Measurements from ENCODE around the gene MGARP. TPM values are rescaled to one million over a fixed set of nuclear protein-coding genes. Genes with fewer than 3 reads are reported as not detected.

The MGARP gene
- total and polyA plus RNA-seq, 5 donors = 1.3 to 7.1 (median 1.8) TPM

GRCh38 chr4:139295206-139295941 is 15.3 kb upstream of the MGARP start:
- intact Hi-C loops (cut with DNase I) = loop anchor here in 3 of 4 donors (5.0 to 10.0 kb wide), 4 partner anchors 201 to 261 kb away; no protein-coding TSS in a partner anchor
- no peaks in the 10 kb centered on the region for H3K9me3 ChIP-seq (ENCODE audit: control insufficient read depth, low read length)
- WGBS = under 1% methylated on average over 51 of the region's 51 CpGs
- H3K27me3 ChIP-seq (ENCODE audit: control insufficient read depth, insufficient read depth) = no peaks in the 10 kb centered on the region
- peak overlapping the region; percentile 86 for H3K4me3 ChIP-seq (ENCODE audit: low read length)
- ATAC-seq (peak; percentile 98), DNase-seq (peak; percentile 98 to 100 (median 99))
- peak overlapping the region; percentile 61 for H3K27ac ChIP-seq (ENCODE audit: low read length)
- peaks cover 2% of the 10 kb centered on the region for H3K4me1 ChIP-seq (ENCODE audit: control insufficient read depth, insufficient read depth, low read length)

GRCh38 chr4:139286186-139286698 is 6.2 kb upstream of the MGARP start:
- H3K4me3 ChIP-seq (ENCODE audit: low read length) = no peak overlapping the region
- H3K27ac ChIP-seq (ENCODE audit: low read length) = no peak overlapping the region
- WGBS = 93% methylated on average over 7 of the region's 7 CpGs
- H3K9me3 ChIP-seq (ENCODE audit: control insufficient read depth, low read length) = no peaks in the 10 kb centered on the region
- intact Hi-C loops (cut with DNase I) = no loop called here
- DNase-seq (no peak), ATAC-seq (peak in 1 of 2 donors; percentile 70)
- no peaks in the 10 kb centered on the region for H3K27me3 ChIP-seq (ENCODE audit: control insufficient read depth, insufficient read depth)
- no peaks in the 10 kb centered on the region for H3K4me1 ChIP-seq (ENCODE audit: control insufficient read depth, insufficient read depth, low read length)

GRCh38 chr4:139282721-139283075 is 2.7 kb upstream of the MGARP start:
- Histone ChIP-seq H3K9me3 (ENCODE audit: control insufficient read depth, low read length) (no peaks in the 10 kb centered on the region), H3K4me3 (ENCODE audit: low read length) (no peak overlapping the region), H3K4me1 (ENCODE audit: control insufficient read depth, insufficient read depth, low read length) (no peaks in the 10 kb centered on the region), H3K27ac (ENCODE audit: low read length) (no peak overlapping the region), H3K27me3 (ENCODE audit: control insufficient read depth, insufficient read depth) (no peaks in the 10 kb centered on the region)
- ATAC-seq (no peak), DNase-seq (no peak)
- intact Hi-C loops (cut with DNase I) = no loop called here

GRCh38 chr4:139282065-139282720 is 2.2 kb upstream of the MGARP start:
- H3K9me3 ChIP-seq (ENCODE audit: control insufficient read depth, low read length) = no peaks in the 10 kb centered on the region
- no peak for DNase-seq
- H3K27me3 ChIP-seq (ENCODE audit: control insufficient read depth, insufficient read depth) = no peaks in the 10 kb centered on the region
- no peak for ATAC-seq
- no peak overlapping the region for H3K27ac ChIP-seq (ENCODE audit: low read length)
- H3K4me1 ChIP-seq (ENCODE audit: control insufficient read depth, insufficient read depth, low read length) = no peaks in the 10 kb centered on the region
- intact Hi-C loops (cut with DNase I) = no loop called here
- H3K4me3 ChIP-seq (ENCODE audit: low read length) = no peak overlapping the region
- WGBS = 62% methylated on average over 7 of the region's 7 CpGs

- ATAC-seq (peak; percentile 45 to 77), DNase-seq (peak in 1 of 3 donors; percentile 55)
- intact Hi-C loops (cut with DNase I) = no loop called here
- H3K4me1 ChIP-seq (ENCODE audit: control insufficient read depth, insufficient read depth, low read length) = no peaks in the 10 kb centered on the region
- no peak overlapping the region for H3K27ac ChIP-seq (ENCODE audit: low read length)
- H3K4me3 ChIP-seq (ENCODE audit: low read length) = peak overlapping the region; percentile 58
- H3K9me3 ChIP-seq (ENCODE audit: control insufficient read depth, low read length) = no peaks in the 10 kb centered on the region
- WGBS = 15% methylated on average over 40 of the region's 40 CpGs
- no peaks in the 10 kb centered on the region for H3K27me3 ChIP-seq (ENCODE audit: control insufficient read depth, insufficient read depth)
Observed at GRCh38 chr4:139278912-139279759, 889 bp downstream of the MGARP start.

GRCh38 chr4:139278485-139278884 is 1.5 kb downstream of the MGARP start:
- DNase-seq (no peak), ATAC-seq (no peak)
- Histone ChIP-seq H3K9me3 (ENCODE audit: control insufficient read depth, low read length) (no peaks in the 10 kb centered on the region), H3K4me3 (ENCODE audit: low read length) (peak overlapping the region; percentile 58), H3K27ac (ENCODE audit: low read length) (no peak overlapping the region), H3K27me3 (ENCODE audit: control insufficient read depth, insufficient read depth) (no peaks in the 10 kb centered on the region), H3K4me1 (ENCODE audit: control insufficient read depth, insufficient read depth, low read length) (no peaks in the 10 kb centered on the region)
- intact Hi-C loops (cut with DNase I) = no loop called here
- 65% methylated on average over 16 of the region's 16 CpGs for WGBS

- Histone ChIP-seq H3K4me3 (ENCODE audit: low read length) (no peak overlapping the region), H3K27ac (ENCODE audit: low read length) (no peak overlapping the region), H3K4me1 (ENCODE audit: control insufficient read depth, insufficient read depth, low read length) (no peaks in the 10 kb centered on the region), H3K27me3 (ENCODE audit: control insufficient read depth, insufficient read depth) (no peaks in the 10 kb centered on the region), H3K9me3 (ENCODE audit: control insufficient read depth, low read length) (no peaks in the 10 kb centered on the region)
- WGBS = 92% methylated on average over 4 of the region's 4 CpGs
- DNase-seq = no peak
- ATAC-seq = no peak
- intact Hi-C loops (cut with DNase I) = no loop called here
Observed at GRCh38 chr4:139275281-139275735, 4.7 kb downstream of the MGARP start.

- DNase-seq = no peak
- no peaks in the 10 kb centered on the region for H3K27me3 ChIP-seq (ENCODE audit: control insufficient read depth, insufficient read depth)
- H3K27ac ChIP-seq (ENCODE audit: low read length) = no peak overlapping the region
- no peaks in the 10 kb centered on the region for H3K9me3 ChIP-seq (ENCODE audit: control insufficient read depth, low read length)
- intact Hi-C loops (cut with DNase I) = no loop called here
- ATAC-seq = no peak
- no peak overlapping the region for H3K4me3 ChIP-seq (ENCODE audit: low read length)
- no peaks in the 10 kb centered on the region for H3K4me1 ChIP-seq (ENCODE audit: control insufficient read depth, insufficient read depth, low read length)
- 96% methylated on average over 1 of the region's 1 CpG for WGBS
Observed at GRCh38 chr4:139274790-139275189, 5.2 kb downstream of the MGARP start.

GRCh38 chr4:139273835-139274234 is 6.2 kb downstream of the MGARP start:
- intact Hi-C loops (cut with DNase I) = no loop called here
- ATAC-seq = no peak

GRCh38 chr4:139267301-139267700 is 12.7 kb downstream of the MGARP start:
- 99% methylated on average over 1 of the region's 1 CpG for WGBS
- Histone ChIP-seq H3K4me3 (ENCODE audit: low read length) (no peak overlapping the region), H3K9me3 (ENCODE audit: control insufficient read depth, low read length) (no peaks in the 10 kb centered on the region), H3K27me3 (ENCODE audit: control insufficient read depth, insufficient read depth) (no peaks in the 10 kb centered on the region), H3K4me1 (ENCODE audit: control insufficient read depth, insufficient read depth, low read length) (no peaks in the 10 kb centered on the region), H3K27ac (ENCODE audit: low read length) (no peak overlapping the region)
- ATAC-seq (no peak), DNase-seq (no peak)
- intact Hi-C loops (cut with DNase I) = no loop called here

More at GRCh38 chr4:139273835-139274234, 6.2 kb downstream of the MGARP start:
- Histone ChIP-seq H3K4me3 (ENCODE audit: low read length) (no peak overlapping the region), H3K27ac (ENCODE audit: low read length) (no peak overlapping the region), H3K27me3 (ENCODE audit: control insufficient read depth, insufficient read depth) (no peaks in the 10 kb centered on the region), H3K9me3 (ENCODE audit: control insufficient read depth, low read length) (no peaks in the 10 kb centered on the region), H3K4me1 (ENCODE audit: control insufficient read depth, insufficient read depth, low read length) (no peaks in the 10 kb centered on the region)
- 93% methylated on average over 1 of the region's 1 CpG for WGBS
- no peak for DNase-seq
